GM19397 (cell line): ENCODE measurements around the gene NHERF2.
A peak's percentile ranks its signal among the peaks of the same experiment; 100 is the strongest.

Experiments
- ATAC-seq: cut with Tn5 transposase; IDR thresholded peaks from one replicate; pipeline ENCODE4 v1.9.1; 2021; ENCODE audit warnings: mild to moderate bottlenecking, moderate library complexity; ENCODE audit not compliant: unreplicated experiment

NHERF2 gene

GRCh38 chr16:1990351-1991134 lies 36.2 kb upstream of the NHERF2 start:
- ATAC-seq, result no peak

GRCh38 chr16:1991135-1991551 lies 35.6 kb upstream of the NHERF2 start:
- ATAC-seq, result no peak

GRCh38 chr16:1991588-1991947 lies 35.1 kb upstream of the NHERF2 start:
- no peak for ATAC-seq

- ATAC-seq, result peak; percentile 51
Measured at GRCh38 chr16:1991948-1992703, 34.6 kb upstream of the NHERF2 start.

- ATAC-seq, result no peak
Measured at GRCh38 chr16:1992704-1993317, 33.9 kb upstream of the NHERF2 start.

GRCh38 chr16:1993731-1994131 lies 33.0 kb upstream of the NHERF2 start:
- ATAC-seq, result no peak

- no peak for ATAC-seq
Measured at GRCh38 chr16:1997494-1998359, 29.0 kb upstream of the NHERF2 start.

GRCh38 chr16:1998360-1998835 lies 28.3 kb upstream of the NHERF2 start:
- ATAC-seq, result no peak

- ATAC-seq, result no peak
Measured at GRCh38 chr16:1998852-1999801, 27.6 kb upstream of the NHERF2 start.

GRCh38 chr16:1999866-2000514 lies 26.7 kb upstream of the NHERF2 start:
- no peak for ATAC-seq

GRCh38 chr16:2001035-2001434 lies 25.7 kb upstream of the NHERF2 start:
- no peak for ATAC-seq

GRCh38 chr16:2001456-2002355 lies 25.0 kb upstream of the NHERF2 start:
- ATAC-seq, result no peak

- ATAC-seq, result no peak
Measured at GRCh38 chr16:2002406-2003230, 24.1 kb upstream of the NHERF2 start.

- no peak for ATAC-seq
Measured at GRCh38 chr16:2003231-2003826, 23.4 kb upstream of the NHERF2 start.

- no peak for ATAC-seq
Measured at GRCh38 chr16:2003827-2004641, 22.7 kb upstream of the NHERF2 start.
